Measurements from ENCODE around the gene ZNF217.
"Not testable (repeated sequence)": the region's sequence is repeated elsewhere in the genome, so short reads cannot be mapped to it uniquely, and the experiment has no call there.

Gene ZNF217

GRCh38 chr20:53570446-53571276 lies 23.0 kb downstream of the ZNF217 start:
- CTCF ChIA-PET, result interaction anchor here (0.9 to 1.8 kb wide), 5 partner anchors 14 to 492 kb away, joined by 3 to 4 read pairs (median 4); no protein-coding TSS in a partner anchor
- no peak for DNase-seq (ENCODE audit: extremely low spot score)
- POLR2A ChIA-PET, result no interaction called here
- TF ChIP-seq CTCF (IDR thresholded peaks at IDR 0.05; ENCODE audit: control extremely low read depth, extremely low read depth, low read depth, missing control alignments), result no peak

- no peak for TF ChIP-seq CTCF (IDR thresholded peaks at IDR 0.05; ENCODE audit: control extremely low read depth, extremely low read depth, low read depth, missing control alignments)
- POLR2A ChIA-PET, result interaction anchor here (0.6 kb wide), 1 partner anchor 333 kb away, joined by 3 read pairs; no protein-coding TSS in a partner anchor
- CTCF ChIA-PET, result interaction anchor here (0.8 to 1.8 kb wide), 7 partner anchors 10 to 499 kb away, joined by 3 to 4 read pairs (median 3); no protein-coding TSS in a partner anchor
- DNase-seq (ENCODE audit: extremely low spot score), result no peak
Observed at GRCh38 chr20:53569606-53570307, 23.9 kb downstream of the ZNF217 start.

DNA sequence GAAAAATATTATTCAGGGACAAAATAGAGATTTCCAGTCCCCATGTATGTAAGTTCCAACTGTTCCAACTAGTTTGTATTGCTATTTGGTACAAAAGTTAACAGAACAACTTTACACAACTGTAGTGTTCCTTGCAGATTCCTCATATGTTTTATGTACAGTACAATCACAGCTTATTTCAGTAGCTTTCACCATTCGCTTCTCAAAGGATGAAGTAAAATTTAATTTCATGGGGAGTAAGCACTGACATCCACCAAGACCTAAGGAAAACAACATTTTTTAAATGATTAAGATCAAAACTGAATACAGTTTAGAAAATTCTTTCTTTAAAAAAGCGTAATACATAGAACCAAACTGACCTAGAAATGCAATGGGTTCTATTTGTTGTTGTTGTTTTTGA lies 24.6 kb downstream of the ZNF217 start:
- ChIA-PET POLR2A (no interaction called here), CTCF (interaction anchor here (0.8 to 1.8 kb wide), 6 partner anchors 11 to 500 kb away, joined by 3 to 4 read pairs (median 3); no protein-coding TSS in a partner anchor)
- no peak for TF ChIP-seq CTCF (IDR thresholded peaks at IDR 0.05; ENCODE audit: control extremely low read depth, extremely low read depth, low read depth, missing control alignments)
- no peak for DNase-seq (ENCODE audit: extremely low spot score)

GRCh38 chr20:53568351-53568750 lies 25.3 kb downstream of the ZNF217 start:
- DNase-seq (ENCODE audit: extremely low spot score), result no peak
- ChIA-PET POLR2A (interaction anchor here (0.6 to 0.7 kb wide), 2 partner anchors 89 to 256 kb away, joined by 3 to 5 read pairs; no protein-coding TSS in a partner anchor), CTCF (interaction anchor here (1.2 kb wide), 1 partner anchor 11 kb away, joined by 4 read pairs; no protein-coding TSS in a partner anchor)
- TF ChIP-seq CTCF (IDR thresholded peaks at IDR 0.05; ENCODE audit: control extremely low read depth, extremely low read depth, low read depth, missing control alignments), result no peak

GRCh38 chr20:53567379-53567917 lies 26.2 kb downstream of the ZNF217 start:
- DNase-seq (ENCODE audit: extremely low spot score), result no peak
- ChIA-PET POLR2A (no interaction called here), CTCF (no interaction called here)

DNA sequence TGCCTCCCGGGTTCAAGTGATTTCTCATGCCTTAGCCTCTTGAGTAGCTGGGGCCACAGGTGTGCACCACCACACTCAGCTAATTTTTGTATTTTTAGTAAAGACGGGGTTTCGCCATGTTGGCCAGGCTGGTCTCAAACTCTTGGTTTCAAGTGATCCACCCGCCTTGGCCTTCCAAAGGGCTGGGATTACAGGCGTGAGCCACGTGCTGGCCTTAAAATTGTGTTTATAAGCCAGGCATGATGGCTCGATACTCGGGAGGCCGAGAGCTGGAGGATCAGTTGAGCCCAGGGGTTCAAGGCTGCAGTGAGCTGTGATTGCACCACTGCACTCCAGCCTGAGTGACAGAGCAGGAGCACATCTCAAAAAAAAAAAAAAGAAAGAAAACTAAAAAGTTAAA lies 27.0 kb downstream of the ZNF217 start:
- CTCF ChIA-PET; DNase-seq (ENCODE audit: extremely low spot score): not testable (repeated sequence)
- POLR2A ChIA-PET, result interaction anchor here (0.6 kb wide), 1 partner anchor 8 kb away, joined by 3 read pairs; no protein-coding TSS in a partner anchor

More at GRCh38 chr20:53567379-53567917, 26.2 kb downstream of the ZNF217 start:
- no peak for TF ChIP-seq CTCF (IDR thresholded peaks at IDR 0.05; ENCODE audit: control extremely low read depth, extremely low read depth, low read depth, missing control alignments)
